ENCODE results near the gene MYRIP.
"Not testable (repeated sequence)": the region's sequence is repeated elsewhere in the genome, so short reads cannot be mapped to it uniquely, and the experiment has no call there.

MYRIP gene

DNA sequence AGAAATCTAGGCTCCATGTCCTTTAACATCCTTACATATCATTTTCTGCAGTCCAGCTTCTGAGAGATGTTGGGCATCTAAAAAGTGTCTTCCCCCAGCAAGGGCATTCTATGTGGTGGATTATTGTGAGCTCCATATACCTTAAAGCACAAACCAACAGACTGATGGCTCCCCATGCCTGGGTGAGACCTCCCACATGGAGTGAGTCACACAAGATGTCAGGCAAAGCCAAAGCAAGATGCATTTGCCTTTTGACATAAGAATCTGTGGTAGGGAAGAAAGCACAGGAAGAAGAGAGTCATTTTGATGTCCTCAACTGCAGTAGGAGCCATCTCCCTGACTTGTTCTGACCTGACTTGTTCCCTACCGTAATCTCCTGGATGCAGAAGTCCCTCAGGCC is 261.4 kb downstream of the MYRIP start:
- Histone ChIP-seq H3K27ac (no peak overlapping the region), H2AFZ (no peak overlapping the region), H3K79me2 (no peaks in the 10 kb centered on the region), H3K4me1 (no peaks in the 10 kb centered on the region), H3K9ac (no peak overlapping the region), H3K4me2 (ENCODE audit: low read length) (no peak overlapping the region), H3K9me3 (ENCODE audit: control insufficient read depth, low read length) (no peaks in the 10 kb centered on the region), H3K27me3 (ENCODE audit: control insufficient read depth, insufficient read depth, low read length) (no peaks in the 10 kb centered on the region), H3K36me3 (ENCODE audit: control insufficient read depth, insufficient read depth, low read length) (no peaks in the 10 kb centered on the region), H3K4me3 (ENCODE audit: low read depth, low read length) (no peak overlapping the region)
- TF ChIP-seq, protein P1, sequence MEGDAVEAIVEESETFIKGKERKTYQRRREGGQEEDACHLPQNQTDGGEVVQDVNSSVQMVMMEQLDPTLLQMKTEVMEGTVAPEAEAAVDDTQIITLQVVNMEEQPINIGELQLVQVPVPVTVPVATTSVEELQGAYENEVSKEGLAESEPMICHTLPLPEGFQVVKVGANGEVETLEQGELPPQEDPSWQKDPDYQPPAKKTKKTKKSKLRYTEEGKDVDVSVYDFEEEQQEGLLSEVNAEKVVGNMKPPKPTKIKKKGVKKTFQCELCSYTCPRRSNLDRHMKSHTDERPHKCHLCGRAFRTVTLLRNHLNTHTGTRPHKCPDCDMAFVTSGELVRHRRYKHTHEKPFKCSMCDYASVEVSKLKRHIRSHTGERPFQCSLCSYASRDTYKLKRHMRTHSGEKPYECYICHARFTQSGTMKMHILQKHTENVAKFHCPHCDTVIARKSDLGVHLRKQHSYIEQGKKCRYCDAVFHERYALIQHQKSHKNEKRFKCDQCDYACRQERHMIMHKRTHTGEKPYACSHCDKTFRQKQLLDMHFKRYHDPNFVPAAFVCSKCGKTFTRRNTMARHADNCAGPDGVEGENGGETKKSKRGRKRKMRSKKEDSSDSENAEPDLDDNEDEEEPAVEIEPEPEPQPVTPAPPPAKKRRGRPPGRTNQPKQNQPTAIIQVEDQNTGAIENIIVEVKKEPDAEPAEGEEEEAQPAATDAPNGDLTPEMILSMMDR (IDR thresholded peaks at IDR 0.05): no peak

DNA sequence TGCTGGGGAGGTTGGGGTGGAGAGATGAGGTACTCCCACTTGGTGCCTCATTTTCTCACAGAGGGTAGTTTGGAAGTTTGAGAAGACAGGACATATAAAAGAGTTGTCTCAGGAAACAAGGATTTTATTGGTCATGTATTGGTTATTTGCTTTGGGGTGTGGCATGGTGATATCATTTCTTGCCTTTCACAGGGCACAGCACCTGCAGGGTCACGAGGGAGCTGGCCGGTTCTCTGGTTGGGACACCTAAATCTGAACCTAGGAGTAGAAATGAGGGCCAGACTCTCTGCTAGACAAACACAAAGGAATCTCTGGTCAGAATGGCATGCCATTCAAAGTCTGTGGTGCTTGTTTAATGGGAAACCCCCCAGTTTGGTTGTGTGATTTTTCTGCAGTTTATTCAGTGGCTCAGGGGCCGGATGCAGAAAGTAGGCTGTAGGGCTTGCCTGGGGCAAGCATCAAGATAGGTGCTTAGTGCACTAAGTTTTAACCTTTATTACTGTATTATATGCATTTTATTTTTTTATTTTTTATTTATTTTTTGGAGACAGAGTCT is 262.4 kb downstream of the MYRIP start:
- H3K27me3 ChIP-seq (ENCODE audit: control insufficient read depth, insufficient read depth, low read length): no peaks in the 10 kb centered on the region
- H3K4me3 ChIP-seq (ENCODE audit: low read depth, low read length): no peak overlapping the region
- no peaks in the 10 kb centered on the region for H3K4me1 ChIP-seq
- H3K36me3 ChIP-seq (ENCODE audit: control insufficient read depth, insufficient read depth, low read length): no peaks in the 10 kb centered on the region
- H3K4me2 ChIP-seq (ENCODE audit: low read length): no peak overlapping the region
- no peak overlapping the region for H2AFZ ChIP-seq
- TF ChIP-seq, protein P1 (IDR thresholded peaks at IDR 0.05): no peak
- H3K9ac ChIP-seq: no peak overlapping the region
- no peaks in the 10 kb centered on the region for H3K9me3 ChIP-seq (ENCODE audit: control insufficient read depth, low read length)
- H3K79me2 ChIP-seq: no peaks in the 10 kb centered on the region
- H3K27ac ChIP-seq: no peak overlapping the region

DNA sequence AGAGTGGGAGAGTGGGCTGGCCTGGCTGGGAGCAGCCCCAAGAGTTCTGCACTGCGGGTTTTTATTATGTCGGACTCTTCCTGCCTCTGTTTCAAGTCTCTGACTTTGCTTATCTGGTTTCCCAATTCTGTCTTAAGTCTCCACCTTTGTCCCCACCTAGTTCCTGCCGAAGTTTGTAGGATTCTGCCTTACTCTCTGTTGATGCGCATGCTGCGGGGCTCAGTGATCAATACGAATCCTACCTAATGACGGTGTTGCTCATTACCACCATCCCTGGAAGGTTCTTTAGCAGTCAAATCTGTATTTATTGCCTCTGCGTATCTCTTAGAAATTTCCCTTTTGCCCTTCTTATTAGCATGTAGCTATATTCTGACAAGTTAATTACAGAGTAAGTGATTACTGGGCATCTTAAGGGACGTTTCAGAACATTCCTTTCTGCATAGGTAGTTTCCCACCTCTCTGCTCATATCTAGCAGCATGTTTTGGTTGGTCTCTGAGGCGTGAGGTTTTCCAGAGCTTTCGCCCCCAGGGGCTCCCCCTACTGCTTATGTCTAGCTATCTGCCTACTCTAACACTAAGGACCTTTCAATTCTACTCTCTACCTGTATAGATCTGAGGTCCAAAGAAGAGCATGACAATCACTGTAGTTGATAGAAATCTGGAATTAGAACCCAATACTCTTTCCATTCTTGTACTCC is 264.1 kb downstream of the MYRIP start:
- H3K79me2 ChIP-seq: no peaks in the 10 kb centered on the region
- H3K36me3 ChIP-seq (ENCODE audit: control insufficient read depth, insufficient read depth, low read length): no peaks in the 10 kb centered on the region
- TF ChIP-seq, protein P1 (IDR thresholded peaks at IDR 0.05): no peak
- H2AFZ ChIP-seq: no peak overlapping the region
- no peaks in the 10 kb centered on the region for H3K27me3 ChIP-seq (ENCODE audit: control insufficient read depth, insufficient read depth, low read length)
- H3K9ac ChIP-seq: no peak overlapping the region
- no peaks in the 10 kb centered on the region for H3K4me1 ChIP-seq
- no peaks in the 10 kb centered on the region for H3K9me3 ChIP-seq (ENCODE audit: control insufficient read depth, low read length)
- H3K4me3 ChIP-seq (ENCODE audit: low read depth, low read length): no peak overlapping the region
- H3K4me2 ChIP-seq (ENCODE audit: low read length): no peak overlapping the region
- H3K27ac ChIP-seq: no peak overlapping the region

DNA sequence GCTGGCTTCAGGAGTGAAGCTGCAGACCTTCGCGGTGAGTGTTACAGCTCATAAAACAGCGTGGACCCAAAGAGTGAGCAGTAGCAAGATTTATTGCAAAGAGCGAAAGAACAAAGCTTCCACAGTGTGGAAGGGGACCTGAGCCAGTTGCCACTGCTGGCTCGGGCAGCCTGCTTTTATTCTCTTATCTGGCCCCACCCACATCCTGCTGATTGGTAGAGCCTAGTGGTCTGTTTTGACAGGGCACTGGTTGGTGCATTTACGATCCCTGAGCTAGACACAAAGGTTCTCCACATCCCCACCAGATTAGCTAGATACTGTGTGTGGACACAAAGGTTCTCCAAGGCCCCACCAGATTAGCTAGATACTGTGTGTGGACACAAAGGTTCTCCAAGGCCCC is 267.7 kb downstream of the MYRIP start:
- H3K9ac ChIP-seq; H3K9me3 ChIP-seq (ENCODE audit: control insufficient read depth, low read length); H3K4me3 ChIP-seq (ENCODE audit: low read depth, low read length); H3K36me3 ChIP-seq (ENCODE audit: control insufficient read depth, insufficient read depth, low read length); H3K27me3 ChIP-seq (ENCODE audit: control insufficient read depth, insufficient read depth, low read length); H3K27ac ChIP-seq; H2AFZ ChIP-seq; H3K4me1 ChIP-seq; H3K79me2 ChIP-seq; H3K4me2 ChIP-seq (ENCODE audit: low read length): not testable (repeated sequence)

DNA sequence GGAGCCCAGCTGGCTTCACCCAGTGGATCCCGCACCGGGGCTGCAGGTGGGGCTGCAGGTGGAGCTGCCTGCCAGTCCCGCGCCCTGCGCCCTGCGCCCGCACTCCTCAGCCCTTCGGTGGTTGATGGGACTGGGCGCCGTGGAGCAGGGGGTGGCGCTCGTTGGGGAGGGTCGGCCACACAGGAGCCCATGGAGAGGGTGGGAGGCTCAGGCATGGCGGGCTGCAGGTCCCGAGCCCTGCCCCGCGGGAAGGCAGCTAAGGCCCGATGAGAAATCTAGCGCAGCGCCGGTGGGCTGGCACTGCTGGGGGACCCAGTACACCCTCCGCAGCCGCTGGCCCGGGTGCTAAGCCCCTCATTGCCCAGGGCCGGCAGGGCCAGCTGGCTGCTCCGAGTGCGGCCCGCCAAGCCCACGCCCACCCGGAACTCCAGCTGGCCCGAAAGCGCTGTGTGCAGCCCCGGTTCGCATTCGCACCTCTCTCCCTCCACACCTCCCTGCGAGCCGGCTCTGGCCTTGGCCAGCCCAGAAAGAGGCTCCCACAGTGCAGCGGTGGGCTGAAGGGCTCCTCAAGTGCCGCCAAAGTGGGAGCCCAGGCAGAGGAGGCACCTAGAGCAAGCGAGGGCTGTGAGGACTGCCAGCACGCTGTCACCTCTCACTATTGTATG is 268.6 kb downstream of the MYRIP start:
- not testable (repeated sequence) for H2AFZ ChIP-seq; H3K4me1 ChIP-seq; H3K4me3 ChIP-seq (ENCODE audit: low read depth, low read length); H3K27ac ChIP-seq; H3K27me3 ChIP-seq (ENCODE audit: control insufficient read depth, insufficient read depth, low read length); H3K4me2 ChIP-seq (ENCODE audit: low read length); H3K9ac ChIP-seq; H3K36me3 ChIP-seq (ENCODE audit: control insufficient read depth, insufficient read depth, low read length); H3K9me3 ChIP-seq (ENCODE audit: control insufficient read depth, low read length); H3K79me2 ChIP-seq
